GDM1 (cell line): ENCODE measurements around the gene SLC37A1.
"Not testable (repeated sequence)": the region's sequence is repeated elsewhere in the genome, so short reads cannot be mapped to it uniquely, and the experiment has no call there.

ENCODE experiments used
- DNase-seq: peaks from one replicate; lab custom pipeline; 2025; lab: John Stamatoyannopoulos, UW

SLC37A1 gene

DNA sequence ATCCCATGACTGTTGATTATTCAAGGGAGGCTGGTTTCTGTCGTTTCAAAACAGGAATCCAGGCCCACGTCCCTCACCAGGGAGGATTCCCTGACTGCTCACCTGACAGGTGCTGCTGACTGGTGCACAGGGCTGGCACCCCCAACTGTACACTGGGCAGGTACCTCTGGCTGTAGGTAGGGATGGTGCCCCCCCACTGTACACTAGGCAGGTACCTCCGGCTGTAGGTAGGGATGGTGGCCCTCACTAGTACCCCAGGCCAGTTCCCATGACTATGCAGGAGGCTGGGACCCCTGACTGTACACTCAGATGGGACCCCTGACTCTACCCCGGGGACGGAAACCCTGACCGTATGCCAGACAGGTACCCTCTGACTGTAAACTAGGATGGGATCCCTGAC, 106.2 kb downstream of the SLC37A1 start:
- DNase-seq = no peak

GRCh38 chr21:42621166-42621818, 107.6 kb downstream of the SLC37A1 start:
- DNase-seq = no peak

- DNase-seq = no peak
Measured at GRCh38 chr21:42621819-42622177, 108.1 kb downstream of the SLC37A1 start.

DNA sequence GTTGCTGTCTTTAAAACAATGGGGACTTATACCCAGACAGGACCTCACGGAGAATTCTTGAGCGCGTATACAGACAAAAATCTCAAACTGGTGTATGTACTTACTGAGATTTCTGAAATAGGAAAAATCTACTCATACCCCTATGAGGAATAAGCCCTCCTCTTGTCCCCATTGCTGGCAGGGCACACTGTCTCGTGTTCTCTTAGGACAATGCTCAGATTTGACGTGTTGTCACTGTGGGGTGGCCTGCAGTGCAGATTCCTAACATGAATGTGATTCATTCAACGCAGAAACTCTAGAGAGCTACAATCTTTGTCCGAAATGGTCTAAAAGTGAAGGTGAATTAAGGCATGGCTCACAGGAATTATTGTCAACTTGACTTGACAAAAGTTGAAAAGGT, 108.6 kb downstream of the SLC37A1 start:
- DNase-seq = no peak

GRCh38 chr21:42623694-42624093, 110.0 kb downstream of the SLC37A1 start:
- DNase-seq = no peak

GRCh38 chr21:42624095-42624790, 110.6 kb downstream of the SLC37A1 start:
- no peak for DNase-seq

DNA sequence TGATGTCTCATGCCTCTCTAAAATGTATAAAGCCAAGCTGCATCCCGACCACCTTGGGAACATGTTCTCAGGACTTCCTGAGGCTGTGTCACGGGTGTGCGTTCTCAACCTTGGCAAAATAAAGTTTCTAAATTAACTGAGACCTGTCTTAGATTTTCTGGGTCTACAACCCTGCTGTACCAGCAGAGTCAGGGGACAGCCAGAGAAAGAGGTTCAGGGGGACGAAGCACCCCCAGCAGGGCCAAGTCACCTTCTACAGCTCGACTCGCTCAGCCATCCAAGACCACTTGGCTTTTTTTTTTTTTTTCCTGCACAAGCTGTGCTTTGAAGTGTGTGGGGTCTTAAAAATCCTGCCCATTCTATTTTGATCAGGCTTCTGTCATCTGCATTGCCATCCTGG, 111.3 kb downstream of the SLC37A1 start:
- DNase-seq = no peak

DNA sequence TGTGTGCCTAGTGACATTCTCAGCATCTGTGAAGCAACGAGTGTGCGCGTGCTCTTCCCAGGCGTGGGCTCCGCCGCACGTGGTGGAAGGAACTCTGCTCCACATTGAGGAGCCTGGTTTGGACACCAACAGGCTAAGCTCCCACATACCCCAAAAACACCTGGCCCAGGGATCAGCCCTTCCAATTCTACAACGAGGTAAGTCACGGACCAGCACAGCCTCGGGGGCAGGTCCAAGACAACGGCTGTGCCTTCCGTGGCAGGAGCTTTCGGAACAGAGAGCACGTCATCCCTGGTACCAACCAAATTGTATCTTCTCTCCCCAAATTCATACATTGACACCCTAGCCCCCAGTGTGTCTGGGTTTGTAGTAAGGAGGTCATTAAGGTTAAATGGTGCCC, 112.5 kb downstream of the SLC37A1 start:
- DNase-seq = no peak

GRCh38 chr21:42627527-42628289, 114.1 kb downstream of the SLC37A1 start:
- no peak for DNase-seq

DNA sequence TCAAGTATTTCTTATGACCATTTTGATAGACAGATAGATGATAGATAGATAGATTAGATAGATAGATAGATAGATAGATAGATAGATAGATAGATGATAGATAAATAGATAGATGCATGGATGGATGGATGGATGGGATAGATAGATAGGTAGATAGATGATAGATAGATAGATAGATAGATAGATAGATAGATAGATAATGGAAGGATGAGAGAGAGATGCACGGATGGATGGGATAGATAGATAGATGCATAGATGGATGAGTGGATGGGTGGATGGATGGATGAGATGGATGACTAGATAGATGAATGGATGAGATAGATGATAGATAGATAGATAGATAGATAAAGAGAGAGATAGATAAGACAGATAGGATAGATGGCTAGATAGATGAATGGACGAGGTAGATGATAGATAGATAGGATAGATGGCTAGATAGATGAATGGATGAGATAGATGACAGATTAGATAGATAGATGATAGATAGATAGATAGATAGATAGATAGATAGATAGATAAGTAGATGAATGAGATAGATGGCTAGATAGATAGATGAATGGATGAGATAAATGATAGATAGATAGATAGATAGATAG, 114.9 kb downstream of the SLC37A1 start:
- not testable (repeated sequence) for DNase-seq

- no peak for DNase-seq
Measured at GRCh38 chr21:42629933-42630589, 116.4 kb downstream of the SLC37A1 start.

GRCh38 chr21:42630626-42631025, 117.0 kb downstream of the SLC37A1 start:
- DNase-seq = no peak
